Calu3 (cell line): ENCODE measurements around the gene HMGCS1. TPM values are rescaled to one million over a fixed set of nuclear protein-coding genes. Genes with fewer than 3 reads are reported as not detected.

Source experiments
- BruUV-seq: library from RNA; stranded (reverse); fragments of 400-500 nt; replicated peaks from 2 replicates; lab custom pipeline; 2021; lab: Mats Ljungman, UMichigan
- CTCF ChIA-PET: fragments of 300-600 bp; sonication (Branson Sonifier 250); formaldehyde crosslinking; loops from one replicate; lab custom pipeline; 2022; ENCODE audit warnings: antibody characterized with exemption; lab: Charles Lee
- DNase-seq: peaks from one replicate; pipeline ENCODE4 v3.0.0; 2022
- H3K27ac Mint-ChIP-seq: one replicate; pipeline ENCODE4 v1.8.0; 2022; ENCODE audit warnings: mixed read lengths; ENCODE audit not compliant: unreplicated experiment
- H3K27me3 Mint-ChIP-seq: one replicate; pipeline ENCODE4 v1.8.0; 2022; ENCODE audit warnings: mixed read lengths; ENCODE audit not compliant: unreplicated experiment
- H3K36me3 Mint-ChIP-seq: one replicate; pipeline ENCODE4 v1.8.0; 2022; ENCODE audit warnings: mild to moderate bottlenecking, moderate library complexity, mixed read lengths; ENCODE audit not compliant: insufficient read depth, unreplicated experiment
- H3K4me1 Mint-ChIP-seq: one replicate; pipeline ENCODE4 v1.8.0; 2022; ENCODE audit warnings: mild to moderate bottlenecking, low read depth, mixed read lengths; ENCODE audit not compliant: unreplicated experiment
- H3K4me3 Mint-ChIP-seq: one replicate; pipeline ENCODE4 v1.8.0; 2022; ENCODE audit warnings: mild to moderate bottlenecking, low read depth, moderate library complexity, mixed read lengths; ENCODE audit not compliant: unreplicated experiment
- H3K9me3 Mint-ChIP-seq: one replicate; pipeline ENCODE4 v1.8.0; 2022; ENCODE audit warnings: low read depth, mixed read lengths; ENCODE audit not compliant: unreplicated experiment
- CTCF ChIP-seq: fragments of 200-600 bp; IDR thresholded peaks from one replicate; pipeline ENCODE4 v1.8.0; 2022; ENCODE audit warnings: antibody characterized with exemption; ENCODE audit not compliant: unreplicated experiment
- intact Hi-C: fragments of 100-400 bp; cut with micrococcal nuclease; formaldehyde crosslinking; loops from one replicate; pipeline ENCODE4 v1.10.0; 2022; ENCODE audit not compliant: unreplicated experiment
- total RNA-seq: library from RNA; stranded (reverse); gene quantifications from 2 replicates; pipeline ENCODE4 v1.2.3, GENCODE V29; 2022

Gene HMGCS1
- total RNA-seq, 1 experiment from 2014 or later = 249 TPM

DNA sequence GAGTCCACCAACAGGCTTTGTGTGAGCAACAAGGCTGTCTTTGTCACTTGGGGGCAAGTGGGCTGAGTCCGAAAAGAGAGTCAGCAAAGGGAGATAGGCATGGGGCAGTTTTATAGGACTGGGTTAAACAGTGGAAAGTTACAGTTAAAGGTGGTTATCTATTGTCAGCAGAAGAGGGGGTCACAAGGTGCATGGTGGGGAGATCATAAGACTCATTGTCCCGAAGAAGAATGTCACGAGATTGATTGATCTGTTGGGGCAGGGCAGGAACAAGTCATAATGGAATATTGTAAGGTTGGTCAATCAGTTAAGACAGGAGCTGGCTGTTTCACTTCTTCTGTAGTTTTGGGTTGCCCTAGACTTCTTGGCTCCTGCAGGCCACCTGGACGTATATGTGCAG lies 7.6 kb upstream of the HMGCS1 start:
- H3K27ac Mint-ChIP-seq = no peak overlapping the region
- peaks cover 13% of the 10 kb centered on the region for H3K9me3 Mint-ChIP-seq
- no peak overlapping the region for H3K4me3 Mint-ChIP-seq
- H3K36me3 Mint-ChIP-seq = no peaks in the 10 kb centered on the region
- TF ChIP-seq CTCF = no peak
- CTCF ChIA-PET = no interaction called here
- no peak for DNase-seq
- intact Hi-C loops = no loop called here
- BruUV-seq = no TSS peak
- H3K27me3 Mint-ChIP-seq = no peaks in the 10 kb centered on the region
- H3K4me1 Mint-ChIP-seq = peaks cover 7% of the 10 kb centered on the region

- peaks cover 4% of the 10 kb centered on the region for H3K9me3 Mint-ChIP-seq
- peak overlapping the region; percentile 98 for H3K27ac Mint-ChIP-seq
- H3K27me3 Mint-ChIP-seq = no peaks in the 10 kb centered on the region
- CTCF ChIA-PET = no interaction called here
- peaks cover 27% of the 10 kb centered on the region for H3K4me1 Mint-ChIP-seq
- TF ChIP-seq CTCF = no peak
- DNase-seq = no peak
- intact Hi-C loops = no loop called here
- no TSS peak for BruUV-seq
- H3K36me3 Mint-ChIP-seq = peaks cover 42% of the 10 kb centered on the region
- peak overlapping the region; percentile 99 for H3K4me3 Mint-ChIP-seq
These were observed 3.2 kb upstream of the HMGCS1 start for GRCh38 chr5:43316421-43316820.

GRCh38 chr5:43315682-43316081 lies 2.5 kb upstream of the HMGCS1 start:
- TF ChIP-seq CTCF = no peak
- CTCF ChIA-PET = interaction anchor here (0.5 to 1.0 kb wide), 3 partner anchors 71 to 194 kb away, joined by 3 to 4 read pairs (median 4); no protein-coding TSS in a partner anchor
- Mint-ChIP-seq H3K27ac (peak overlapping the region; percentile 98), H3K4me3 (peak overlapping the region; percentile 99), H3K4me1 (peaks cover 23% of the 10 kb centered on the region), H3K9me3 (peaks cover 2% of the 10 kb centered on the region), H3K36me3 (peaks cover 49% of the 10 kb centered on the region), H3K27me3 (no peaks in the 10 kb centered on the region)
- intact Hi-C loops = loop anchor here (2.0 kb wide), 1 partner anchor 51 kb away; no protein-coding TSS in a partner anchor
- BruUV-seq = TSS peak; percentile 72
- DNase-seq = no peak

DNA sequence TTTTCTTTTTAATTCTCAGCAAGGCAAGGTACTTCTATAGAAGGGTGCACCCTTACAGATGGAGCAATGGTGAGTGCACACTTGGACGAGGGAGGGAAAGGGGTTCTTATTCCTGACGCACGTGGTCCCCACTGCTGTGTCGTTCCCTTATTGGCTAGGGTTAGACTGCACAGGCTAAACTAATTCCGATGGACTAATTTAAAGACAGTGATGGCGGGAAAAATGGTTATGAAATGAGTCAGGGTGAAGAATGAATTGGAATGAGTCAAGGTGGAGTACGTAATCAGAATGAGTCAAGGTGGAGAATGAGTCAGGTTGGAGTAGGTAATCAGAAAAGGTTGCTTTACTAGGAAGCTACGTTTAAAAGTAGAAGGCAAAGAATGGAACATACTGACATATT lies 2.1 kb upstream of the HMGCS1 start:
- no peaks in the 10 kb centered on the region for H3K9me3 Mint-ChIP-seq
- H3K36me3 Mint-ChIP-seq = peaks cover 54% of the 10 kb centered on the region
- H3K27ac Mint-ChIP-seq = peak overlapping the region; percentile 98
- BruUV-seq = no TSS peak
- peak overlapping the region; percentile 99 for H3K4me3 Mint-ChIP-seq
- intact Hi-C loops = loop anchor here (2.0 kb wide), 1 partner anchor 52 kb away; no protein-coding TSS in a partner anchor
- peaks cover 19% of the 10 kb centered on the region for H3K4me1 Mint-ChIP-seq
- TF ChIP-seq CTCF = no peak
- peak; percentile 59 for DNase-seq
- CTCF ChIA-PET = interaction anchor here (0.5 to 1.0 kb wide), 3 partner anchors 72 to 194 kb away, joined by 3 to 4 read pairs (median 4); no protein-coding TSS in a partner anchor
- H3K27me3 Mint-ChIP-seq = no peaks in the 10 kb centered on the region
